Neural progenitor cell (in vitro differentiated cells): ENCODE data around the gene IQCM.

ENCODE experiments used
- EZH2 ChIP-seq: fragments of 200-600 bp; sonication (generic); IDR thresholded peaks from 2 replicates; pipeline ENCODE4 v1.6.1; 2017; ENCODE audit warnings: antibody characterized with exemption, mild to moderate bottlenecking, moderate library complexity
- EZH2phosphoT487 ChIP-seq: fragments of 200-600 bp; sonication (generic); IDR thresholded peaks from 2 replicates; pipeline ENCODE4 v1.6.1; 2017; ENCODE audit warnings: antibody characterized with exemption

- no peak for TF ChIP-seq EZH2phosphoT487
- no peak for TF ChIP-seq EZH2
Measured at GRCh38 chr4:149794352-149794751, 21.3 kb downstream of the IQCM start.
